ENCODE results near the gene TNFRSF9. TPM values are rescaled to one million over a fixed set of nuclear protein-coding genes. Genes with fewer than 3 reads are reported as not detected.

The TNFRSF9 gene
- total and polyA plus RNA-seq, 2 of the 8 experiments (the other 6 are each of a cell fraction or from before 2014, with no cell fraction given), result not detected

GRCh38 chr1:7967196-7967595 is 26.6 kb upstream of the TNFRSF9 start:
- H3K79me1 ChIP-seq (ENCODE audit: low read depth, low read length), result peaks cover 3% of the 10 kb centered on the region; the same call in 1 of the 2 replicates
- no peak overlapping the region for H2BK5ac ChIP-seq (ENCODE audit: low read depth, low read length)
- H3K4me2 ChIP-seq (ENCODE audit: insufficient read depth in 1 of 2, low read depth in 2 of 2, low read length in 2 of 2), result no peak overlapping the region
- H3K14ac ChIP-seq (ENCODE audit: insufficient read length), result no peak overlapping the region
- H2BK15ac ChIP-seq (ENCODE audit: low read length), result no peak overlapping the region
- peaks cover 4 to 6% of the 10 kb centered on the region in 2 experiments for H4K20me1 ChIP-seq (replicated peaks in 1 of 2; ENCODE audit: control insufficient read depth in 1 of 2, insufficient read depth in 2 of 2, low read length in 2 of 2)
- no peak overlapping the region for H3K56ac ChIP-seq (replicated peaks; ENCODE audit: insufficient read length, low read depth, low read length)
- TF ChIP-seq CHD1 (IDR thresholded peaks at IDR 0.05; ENCODE audit: low read depth, low read length), result no peak
- TF ChIP-seq GTF2F1 (IDR thresholded peaks at IDR 0.05; ENCODE audit: borderline replicate concordance, low read depth, low read length), result no peak
- TF ChIP-seq JUND (IDR thresholded peaks at IDR 0.05; ENCODE audit: low read length), result no peak
- TF ChIP-seq USF2 (IDR thresholded peaks at IDR 0.05; ENCODE audit: low read length), result no peak
- no peak for TF ChIP-seq ATF3 (IDR thresholded peaks at IDR 0.05; ENCODE audit: insufficient read depth, low read depth, low read length)
- TF ChIP-seq HDAC2 (IDR thresholded peaks at IDR 0.05; ENCODE audit: borderline replicate concordance in 1 of 2, low read depth in 2 of 2, low read length in 2 of 2), result no peak
- no peak overlapping the region for H2BK12ac ChIP-seq (ENCODE audit: low read depth, low read length)
- H3K27ac ChIP-seq (ENCODE audit: low read depth, low read length), result no peak overlapping the region
- H3K4ac ChIP-seq (replicated peaks; ENCODE audit: insufficient read length, low read depth, low read length), result no peak overlapping the region
- H3K23ac ChIP-seq (ENCODE audit: insufficient read length), result no peak overlapping the region
- no peak overlapping the region for H3K4me3 ChIP-seq (ENCODE audit: extremely low read depth in 1 of 4, insufficient read depth in 2 of 4, low read depth in 3 of 4, low read length in 4 of 4)
- H2BK120ac ChIP-seq (replicated peaks; ENCODE audit: low read depth, low read length), result no peak overlapping the region
- no peak overlapping the region for H2AFZ ChIP-seq (ENCODE audit: low read length)
- H2BK20ac ChIP-seq (ENCODE audit: low read length), result no peak overlapping the region
- WGBS, 2 experiments (ENCODE audit: extremely low coverage in 1 of 2, insufficient coverage in 1 of 2, insufficient read length in 1 of 2, insufficient replicate concordance in 2 of 2, low coverage in 1 of 2, low lambda C conversion rate in 2 of 2, missing lambda C conversion rate in 1 of 2), result 96% methylated on average over 1 of the region's 1 CpG; no CpG with 5 or more reads in 1 of the 2 experiments
- no peak overlapping the region for H3K9ac ChIP-seq (replicated peaks in 1 of 4; ENCODE audit: extremely low read depth in 1 of 4, low read depth in 3 of 4, low read length in 3 of 4)
- H4K8ac ChIP-seq (ENCODE audit: extremely low read depth, insufficient read depth, low read length), result no peak overlapping the region
- peaks cover 26 to 75% (median 57%) of the 10 kb centered on the region in 4 experiments for H3K36me3 ChIP-seq (ENCODE audit: control insufficient read depth in 2 of 4, insufficient read depth in 4 of 4, low read length in 3 of 4)
- no peak for DNase-seq (ENCODE audit: low read depth in 1 of 2, low spot score in 2 of 2)
- FAIRE-seq, result no peak
- peaks cover 0 to 49% of the 10 kb centered on the region in 2 experiments; a peak in 2 of 4 replicates for H3K79me2 ChIP-seq (ENCODE audit: control insufficient read depth in 1 of 2, insufficient read depth in 2 of 2, low read length in 2 of 2)
- ChIA-PET CTCF (ENCODE audit: partially characterized antibody) (interaction anchor here (1.2 to 6.6 kb wide), 3 partner anchors 8 to 349 kb away, joined by 3 to 38 read pairs (median 4); no protein-coding TSS in a partner anchor), POLR2A (ENCODE audit: partially characterized antibody) (interaction anchor here (1.8 kb wide), 1 partner anchor 18 kb away, joined by 4 read pairs; no protein-coding TSS in a partner anchor)
- no peaks in the 10 kb centered on the region for H3K9me3 ChIP-seq (ENCODE audit: insufficient read depth in 2 of 2, low read depth in 1 of 2, low read length in 1 of 2)
- H3K27me3 ChIP-seq (replicated peaks in 1 of 4; ENCODE audit: control insufficient read depth in 3 of 4, extremely low read depth in 1 of 4, insufficient read depth in 3 of 4, low read length in 3 of 4), result no peaks in the 10 kb centered on the region
- H3K23me2 ChIP-seq (ENCODE audit: low read depth, low read length), result no peaks in the 10 kb centered on the region
- no peaks in the 10 kb centered on the region for H3K4me1 ChIP-seq (replicated peaks in 1 of 4; ENCODE audit: control insufficient read depth in 3 of 4, insufficient read depth in 4 of 4, low read length in 3 of 4)
- H4K91ac ChIP-seq (replicated peaks; ENCODE audit: insufficient read length, low read length), result no peak overlapping the region
- H2AK5ac ChIP-seq (ENCODE audit: low read depth, low read length), result no peak overlapping the region
- H4K5ac ChIP-seq (ENCODE audit: insufficient read length, low read depth, low read length), result no peak overlapping the region
- H3K18ac ChIP-seq (ENCODE audit: extremely low read depth, low read length), result no peak overlapping the region

Data from H1 (cell line).